Mesendoderm (in vitro differentiated cells): ENCODE measurements around the gene ALMS1.
A peak's percentile ranks its signal among the peaks of the same experiment; 100 is the strongest.
"Not testable (repeated sequence)": the region's sequence is repeated elsewhere in the genome, so short reads cannot be mapped to it uniquely, and the experiment has no call there.

Experiments used
- DNase-seq: peaks from one replicate; pipeline ENCODE4 v3.0.0; 2013
- H2AK5ac ChIP-seq: 2 replicates; pipeline ENCODE4 v1.6.1; 2013; ENCODE audit warnings: low read length, inconsistent platforms
- H2BK120ac ChIP-seq: 2 replicates; pipeline ENCODE4 v1.6.1; 2013; ENCODE audit warnings: low read depth, mild to moderate bottlenecking, low read length, moderate library complexity, mixed read lengths
- H2BK15ac ChIP-seq: replicated peaks from 2 replicates; pipeline ENCODE4 v1.6.1; 2013; ENCODE audit warnings: low read depth, mild to moderate bottlenecking, moderate library complexity
- H2BK5ac ChIP-seq: 2 replicates; pipeline ENCODE4 v1.6.1; 2013; ENCODE audit warnings: low read length, inconsistent platforms
- H3K18ac ChIP-seq: 2 replicates; pipeline ENCODE4 v1.6.1; 2013; ENCODE audit warnings: mild to moderate bottlenecking, low read length, mixed read lengths
- H3K23ac ChIP-seq: one replicate; pipeline ENCODE4 v1.6.1; 2013; ENCODE audit warnings: low read length
- H3K27ac ChIP-seq: 2 replicates; pipeline ENCODE4 v1.5.1; 2013; ENCODE audit warnings: low read depth, mild to moderate bottlenecking, inconsistent platforms, low read length, moderate library complexity
- H3K27me3 ChIP-seq: 2 replicates; pipeline ENCODE4 v1.6.1; 2013; ENCODE audit warnings: low read length, control low read depth, mild to moderate bottlenecking, inconsistent platforms; ENCODE audit not compliant: insufficient read depth, poor library complexity
- H3K36me3 ChIP-seq: 2 replicates; pipeline ENCODE4 v1.6.1; 2013; ENCODE audit warnings: low read length, inconsistent platforms; ENCODE audit not compliant: control insufficient read depth, insufficient read depth
- H3K4ac ChIP-seq: one replicate; pipeline ENCODE4 v1.6.1; 2013; ENCODE audit warnings: low read depth, mild to moderate bottlenecking, low read length, moderate library complexity
- H3K4me1 ChIP-seq: 2 replicates; pipeline ENCODE4 v1.6.1; 2013; ENCODE audit warnings: low read depth, low read length, inconsistent platforms; ENCODE audit not compliant: control insufficient read depth
- H3K4me2 ChIP-seq: 2 replicates; pipeline ENCODE4 v1.6.1; 2013; ENCODE audit warnings: low read length
- H3K4me3 ChIP-seq: 2 replicates; pipeline ENCODE4 v1.5.1; 2013; ENCODE audit warnings: mild to moderate bottlenecking, low read length
- H3K56ac ChIP-seq: one replicate; pipeline ENCODE4 v1.6.1; 2013; ENCODE audit warnings: low read length
- H3K79me1 ChIP-seq: 2 replicates; pipeline ENCODE4 v1.6.1; 2013; ENCODE audit warnings: low read length, inconsistent platforms
- H3K79me2 ChIP-seq: 2 replicates; pipeline ENCODE4 v1.6.1; 2013; ENCODE audit warnings: mild to moderate bottlenecking, low read length; ENCODE audit not compliant: control insufficient read depth, insufficient read depth
- H3K9ac ChIP-seq: 2 replicates; pipeline ENCODE4 v1.6.1; 2013; ENCODE audit warnings: low read length, inconsistent platforms
- H4K5ac ChIP-seq: one replicate; pipeline ENCODE4 v1.6.1; 2013; ENCODE audit warnings: low read length
- H4K8ac ChIP-seq: one replicate; pipeline ENCODE4 v1.6.1; 2013; ENCODE audit warnings: low read depth, mild to moderate bottlenecking, control low read depth, low read length, moderate library complexity
- WGBS: extraction: QIAGEN DNeasy Blood & Tissue Kit; methylation state at CpG from one replicate; pipeline ENCODE4 v1.1.7; 2013; ENCODE audit warnings: low lambda C conversion rate, missing lambda C conversion rate; ENCODE audit not compliant: insufficient coverage; ENCODE audit errors: extremely low coverage; 5-methylcytosine and 5-hydroxymethylcytosine counted together

ALMS1 gene

DNA sequence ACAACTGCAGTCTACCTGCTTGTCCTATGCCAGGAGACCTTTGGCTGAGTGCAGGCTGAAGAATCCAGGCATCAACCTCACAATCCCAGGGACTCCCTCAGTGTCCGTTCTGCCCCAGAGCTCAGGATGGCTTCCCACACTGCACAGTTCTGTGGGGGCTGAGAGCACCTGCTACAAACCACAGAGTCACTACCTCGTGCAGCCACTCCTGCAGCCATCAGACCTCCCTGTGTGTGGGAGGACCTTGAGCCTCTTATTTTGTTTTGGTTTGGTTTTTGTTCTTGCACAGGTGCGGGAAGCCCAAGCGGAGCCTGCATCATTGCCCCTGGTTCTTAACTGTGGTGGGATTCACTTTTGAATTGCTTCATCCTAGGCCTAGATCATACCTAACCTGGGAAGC is 225.6 kb downstream of the ALMS1 start:
- Histone ChIP-seq H2BK120ac (no peak overlapping the region), H3K56ac (no peak overlapping the region), H3K4me3 (no peak overlapping the region), H3K9ac (no peak overlapping the region), H3K27me3 (no peaks in the 10 kb centered on the region), H3K36me3 (no peaks in the 10 kb centered on the region), H3K4me1 (no peaks in the 10 kb centered on the region), H4K8ac (no peak overlapping the region), H3K23ac (no peak overlapping the region), H3K27ac (no peak overlapping the region), H4K5ac (no peak overlapping the region), H3K4ac (no peak overlapping the region), H3K4me2 (no peak overlapping the region), H2BK5ac (no peak overlapping the region), H2BK15ac (no peak overlapping the region), H3K18ac (no peak overlapping the region), H2AK5ac (no peak overlapping the region), H3K79me2 (no peaks in the 10 kb centered on the region), H3K79me1 (no peaks in the 10 kb centered on the region)
- no CpG with 5 or more reads among the region's 4 CpGs for WGBS
- no peak for DNase-seq

DNA sequence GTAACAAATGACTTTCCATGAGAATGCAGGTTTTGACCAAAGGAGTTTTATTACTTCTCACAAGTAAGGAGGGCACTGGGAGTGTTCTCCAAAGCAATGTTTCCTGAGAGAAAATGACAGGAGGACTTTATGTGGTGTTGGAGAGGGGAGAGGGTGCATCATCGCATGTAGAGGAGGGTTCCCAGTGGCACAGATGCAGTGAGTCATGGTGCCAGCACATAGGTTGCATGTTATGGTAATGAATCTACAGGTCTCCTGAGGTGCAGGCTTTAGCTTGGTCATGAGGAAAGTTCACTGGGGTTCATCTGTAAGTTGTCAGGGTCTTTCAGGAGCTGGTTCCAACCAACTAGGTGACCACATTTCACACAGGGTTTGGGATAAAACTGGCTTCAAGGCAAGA is 226.2 kb downstream of the ALMS1 start:
- no peak overlapping the region for H3K56ac ChIP-seq
- H2BK120ac ChIP-seq = no peak overlapping the region
- no peak overlapping the region for H3K4me2 ChIP-seq
- H3K27me3 ChIP-seq = no peaks in the 10 kb centered on the region
- no peaks in the 10 kb centered on the region for H3K79me1 ChIP-seq
- no peak overlapping the region for H4K8ac ChIP-seq
- H3K4ac ChIP-seq = no peak overlapping the region
- no CpG with 5 or more reads among the region's 1 CpG for WGBS
- no peaks in the 10 kb centered on the region for H3K36me3 ChIP-seq
- no peaks in the 10 kb centered on the region for H3K79me2 ChIP-seq
- no peak overlapping the region for H3K18ac ChIP-seq
- H3K23ac ChIP-seq = no peak overlapping the region
- H2BK15ac ChIP-seq = no peak overlapping the region
- H3K27ac ChIP-seq = no peak overlapping the region
- H3K9ac ChIP-seq = no peak overlapping the region
- H4K5ac ChIP-seq = no peak overlapping the region
- H2BK5ac ChIP-seq = no peak overlapping the region
- DNase-seq = no peak
- no peaks in the 10 kb centered on the region for H3K4me1 ChIP-seq
- no peak overlapping the region for H3K4me3 ChIP-seq
- no peak overlapping the region for H2AK5ac ChIP-seq

DNA sequence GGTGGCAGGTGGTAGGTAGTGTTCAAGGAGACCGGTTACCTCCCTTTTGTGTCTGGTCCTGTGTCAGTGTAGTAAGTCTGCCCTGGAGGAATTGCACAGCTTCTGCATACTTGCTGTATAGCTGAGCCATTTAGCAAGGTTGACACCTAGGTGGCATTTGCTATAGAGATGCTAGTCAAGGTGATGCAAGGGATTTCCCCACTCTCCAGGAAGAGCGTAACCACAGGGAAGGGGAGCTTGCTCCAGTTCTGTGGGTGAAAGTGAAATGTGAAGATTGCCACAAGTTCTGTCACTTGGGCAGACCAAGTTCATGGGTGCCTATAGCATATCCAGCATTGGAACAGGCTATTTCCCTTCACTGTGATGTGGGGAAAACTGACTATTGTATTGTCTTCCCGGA is 228.5 kb downstream of the ALMS1 start:
- Histone ChIP-seq H3K9ac (no peak overlapping the region), H4K5ac (no peak overlapping the region), H3K79me1 (no peaks in the 10 kb centered on the region), H3K4ac (no peak overlapping the region), H2BK120ac (no peak overlapping the region), H3K23ac (no peak overlapping the region), H3K27me3 (no peaks in the 10 kb centered on the region), H3K4me2 (no peak overlapping the region), H3K27ac (no peak overlapping the region), H3K56ac (no peak overlapping the region), H3K18ac (no peak overlapping the region), H3K4me3 (no peak overlapping the region), H3K4me1 (no peaks in the 10 kb centered on the region), H4K8ac (no peak overlapping the region), H2AK5ac (no peak overlapping the region), H2BK5ac (no peak overlapping the region), H2BK15ac (no peak overlapping the region), H3K36me3 (no peaks in the 10 kb centered on the region), H3K79me2 (no peaks in the 10 kb centered on the region)
- DNase-seq = peak; percentile 6
- no CpG with 5 or more reads among the region's 3 CpGs for WGBS

DNA sequence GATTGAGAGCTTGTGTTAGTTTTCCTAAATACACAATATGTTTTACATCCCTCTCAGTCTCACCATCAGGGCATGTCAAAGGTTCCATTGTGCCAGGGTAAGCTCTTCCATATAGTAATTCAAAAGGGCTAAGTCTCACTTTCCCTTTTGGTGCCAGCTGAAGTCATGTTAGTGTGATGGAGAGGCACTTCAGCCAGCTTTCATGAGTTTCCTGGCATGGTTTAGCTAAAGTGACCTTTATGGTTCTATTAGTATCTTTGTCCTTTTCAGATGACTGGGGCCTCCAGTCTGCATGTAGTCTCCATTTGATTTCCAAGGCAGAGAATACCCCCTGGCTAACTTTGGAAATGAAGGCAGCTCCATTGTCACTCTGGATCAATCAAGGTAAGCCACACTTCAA is 229.4 kb downstream of the ALMS1 start:
- Histone ChIP-seq H3K36me3 (no peaks in the 10 kb centered on the region), H3K4me1 (no peaks in the 10 kb centered on the region), H3K18ac (no peak overlapping the region), H3K56ac (no peak overlapping the region), H3K9ac (no peak overlapping the region), H2BK120ac (no peak overlapping the region), H3K4me2 (no peak overlapping the region), H3K27me3 (no peaks in the 10 kb centered on the region), H2AK5ac (no peak overlapping the region), H3K4me3 (no peak overlapping the region), H3K79me2 (no peaks in the 10 kb centered on the region), H4K8ac (no peak overlapping the region), H3K79me1 (no peaks in the 10 kb centered on the region), H3K4ac (no peak overlapping the region), H3K27ac (no peak overlapping the region), H3K23ac (no peak overlapping the region), H4K5ac (no peak overlapping the region), H2BK5ac (no peak overlapping the region), H2BK15ac (no peak overlapping the region)
- no peak for DNase-seq

DNA sequence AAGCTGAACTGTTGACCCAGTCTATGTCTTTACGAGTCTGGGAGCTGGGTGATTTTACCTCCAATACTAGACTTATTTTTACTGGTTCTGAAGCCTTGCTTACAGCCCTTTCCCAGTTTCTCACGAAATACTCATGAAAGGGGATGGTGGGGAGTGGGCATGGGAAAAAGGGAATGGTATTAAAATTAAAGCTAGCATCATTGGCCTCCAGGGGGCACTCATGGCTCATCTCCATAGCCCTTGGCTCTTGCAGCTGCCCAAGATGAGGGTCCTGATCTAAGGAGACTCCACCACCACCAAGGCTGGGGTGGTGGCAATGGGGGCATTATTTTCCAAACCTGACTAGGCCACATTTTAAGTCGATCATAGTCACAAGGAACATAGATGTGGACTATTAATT is 234.3 kb downstream of the ALMS1 start:
- H2AK5ac ChIP-seq, H3K4me1 ChIP-seq, H3K79me2 ChIP-seq, H3K4me3 ChIP-seq, H3K27me3 ChIP-seq, H3K4me2 ChIP-seq, H2BK15ac ChIP-seq, H4K8ac ChIP-seq, H3K9ac ChIP-seq, H2BK5ac ChIP-seq, H3K79me1 ChIP-seq, H4K5ac ChIP-seq, H3K4ac ChIP-seq, H3K27ac ChIP-seq, H2BK120ac ChIP-seq, H3K56ac ChIP-seq, H3K18ac ChIP-seq, H3K36me3 ChIP-seq, H3K23ac ChIP-seq: not testable (repeated sequence)
- DNase-seq = peak; percentile 19
- WGBS = no CpG with 5 or more reads among the region's 3 CpGs

DNA sequence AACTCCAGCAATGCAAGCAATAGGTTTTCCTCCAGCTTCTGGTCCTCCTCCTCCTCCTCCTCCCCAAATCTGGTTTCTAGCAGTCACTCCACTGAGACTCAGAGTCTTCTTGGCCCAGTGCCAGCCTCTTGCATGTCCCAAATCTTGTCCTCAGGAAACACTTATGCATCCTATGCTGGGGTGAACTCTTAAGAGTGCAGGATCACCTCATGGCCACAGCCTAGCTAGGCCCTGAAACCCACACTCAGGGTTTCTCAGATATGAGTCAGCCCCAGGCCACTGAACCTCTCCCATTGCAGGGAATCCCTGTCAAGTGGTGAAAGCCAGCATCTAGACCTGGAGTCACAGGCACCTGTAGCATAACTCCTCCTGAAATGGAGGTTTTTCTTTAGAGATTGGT is 238.4 kb downstream of the ALMS1 start:
- not testable (repeated sequence) for H3K23ac ChIP-seq, H2BK15ac ChIP-seq, H2BK120ac ChIP-seq, DNase-seq, H3K9ac ChIP-seq, H3K4ac ChIP-seq, H4K5ac ChIP-seq, H3K79me1 ChIP-seq, H3K4me2 ChIP-seq, H3K18ac ChIP-seq, H2BK5ac ChIP-seq, H3K36me3 ChIP-seq, H3K4me3 ChIP-seq, H3K27ac ChIP-seq, H3K4me1 ChIP-seq, H3K56ac ChIP-seq, H3K27me3 ChIP-seq, H4K8ac ChIP-seq, H3K79me2 ChIP-seq, H2AK5ac ChIP-seq
